Activated CD8-positive, alpha-beta memory T cell treated with anti-CD3 and anti-CD28 coated beads for 48 hours (primary cell): Measurements from ENCODE around the gene SHB.
"Not testable (repeated sequence)": the region's sequence is repeated elsewhere in the genome, so short reads cannot be mapped to it uniquely, and the experiment has no call there.

Experiments
- DNase-seq, 3 experiments: peaks; one replicate each; pipeline ENCODE4 v3.0.0-alpha.2; 2020; ENCODE audit warnings: low read depth in 2 of 3, low spot score in 2 of 3

Gene SHB

DNA sequence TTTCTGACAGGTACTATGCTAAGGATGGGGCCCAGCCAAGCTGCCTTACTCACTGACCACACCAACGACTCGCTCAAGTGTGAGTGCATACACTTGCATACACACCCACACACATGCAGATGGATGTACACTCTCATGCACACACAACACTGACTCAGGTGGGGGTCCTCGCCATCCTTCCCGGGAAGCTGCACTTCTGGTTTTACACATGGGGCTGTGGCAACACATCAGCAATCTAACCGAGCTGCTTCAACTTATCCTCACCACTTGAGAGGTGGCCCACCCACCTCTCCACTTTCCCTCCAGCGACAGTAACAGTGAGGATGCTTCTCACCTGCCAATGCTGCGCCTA, 97.9 kb downstream of the SHB start:
- no peak for DNase-seq

DNA sequence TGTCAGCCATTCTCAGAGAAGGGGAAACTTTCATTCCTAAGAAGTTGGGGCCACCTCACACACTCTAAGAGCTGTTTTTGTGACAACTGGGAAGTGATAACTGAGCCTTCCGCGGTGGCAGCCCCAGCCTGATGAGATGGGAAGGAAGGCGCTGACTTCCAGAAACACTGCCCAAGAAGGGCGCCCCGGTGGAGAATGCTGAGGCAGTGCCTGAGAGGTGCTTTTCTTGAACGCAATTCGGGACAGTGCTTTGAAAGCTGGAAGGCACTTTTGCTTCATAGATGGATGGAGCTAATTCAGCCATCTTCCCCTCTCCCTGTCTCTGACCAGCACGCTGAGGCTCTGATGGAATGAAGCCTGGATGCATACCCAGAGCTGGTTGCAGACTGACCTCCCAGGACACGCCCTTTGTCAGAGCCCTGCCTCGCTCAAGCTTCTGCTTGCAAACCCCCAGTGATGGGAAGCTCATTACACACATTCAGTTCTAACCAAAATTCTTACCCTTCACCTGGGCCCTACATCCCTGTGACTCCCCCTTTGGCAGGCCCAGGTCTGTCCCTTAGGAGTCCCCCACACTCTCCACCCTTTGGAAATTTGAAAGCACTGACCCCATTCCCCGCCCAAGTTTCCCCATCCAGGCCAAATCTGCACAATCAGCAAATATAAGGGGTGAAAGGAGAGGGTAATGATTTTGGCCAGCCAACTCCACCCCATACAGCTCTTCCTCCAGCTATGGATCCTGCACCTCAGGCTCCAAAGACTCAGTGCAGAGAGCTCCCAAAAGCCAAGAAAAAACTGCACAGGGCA, 98.5 kb downstream of the SHB start:
- no peak for DNase-seq

DNA sequence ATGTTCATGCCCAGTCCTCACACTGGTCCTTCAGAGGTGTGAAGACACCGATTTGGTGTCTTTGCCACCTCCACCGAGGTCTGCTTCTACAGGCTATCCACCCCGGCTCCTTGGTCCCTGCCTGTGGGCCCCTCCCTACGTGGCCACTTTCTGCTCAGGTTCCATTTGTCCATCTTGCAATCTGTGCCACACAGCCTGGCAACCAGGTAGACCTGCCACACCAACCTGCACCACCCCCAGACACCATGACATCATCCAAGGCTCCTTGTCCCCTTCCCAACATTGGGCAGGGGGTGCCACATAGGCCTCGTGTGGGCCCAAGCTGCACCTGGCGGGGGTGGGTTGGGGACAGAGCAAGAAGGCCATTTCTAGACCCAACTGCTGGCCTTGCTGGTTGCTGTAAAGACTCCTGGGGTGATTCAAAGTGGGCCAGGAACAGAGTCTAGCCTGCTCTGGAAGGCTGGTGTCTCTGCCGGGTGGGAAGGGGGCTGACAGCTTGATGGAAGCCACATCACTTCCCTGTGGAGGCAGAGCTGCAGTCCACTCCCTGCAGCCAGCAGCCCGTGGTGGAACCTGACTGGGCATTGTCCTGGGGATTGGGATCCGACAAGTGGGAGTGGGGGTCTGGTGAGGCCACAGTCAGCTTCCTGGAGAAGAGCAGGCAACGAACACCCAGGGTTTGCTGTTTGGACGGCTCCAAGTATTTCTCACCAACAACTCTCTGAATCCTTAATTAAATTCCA, 99.3 kb downstream of the SHB start:
- DNase-seq = no peak

DNA sequence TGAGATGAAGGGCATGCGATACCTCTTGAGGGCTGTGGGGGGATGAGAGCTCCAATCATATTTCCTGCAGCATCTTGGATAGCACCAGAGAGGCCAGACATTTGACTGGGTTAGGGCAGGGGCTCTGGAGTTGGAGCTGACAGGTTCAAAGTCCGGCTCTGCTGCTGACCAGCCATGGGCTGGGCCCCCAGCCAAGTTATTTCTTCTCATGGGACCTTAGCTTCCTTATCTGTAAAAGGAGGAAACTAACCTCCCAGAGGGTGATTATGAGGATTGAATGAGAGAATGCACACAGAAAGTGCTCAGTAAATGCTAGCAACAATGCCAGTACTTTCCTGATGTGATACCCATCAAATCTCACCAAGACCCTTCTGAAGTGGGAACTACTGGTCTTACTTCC, 99.9 kb downstream of the SHB start:
- no peak for DNase-seq

DNA sequence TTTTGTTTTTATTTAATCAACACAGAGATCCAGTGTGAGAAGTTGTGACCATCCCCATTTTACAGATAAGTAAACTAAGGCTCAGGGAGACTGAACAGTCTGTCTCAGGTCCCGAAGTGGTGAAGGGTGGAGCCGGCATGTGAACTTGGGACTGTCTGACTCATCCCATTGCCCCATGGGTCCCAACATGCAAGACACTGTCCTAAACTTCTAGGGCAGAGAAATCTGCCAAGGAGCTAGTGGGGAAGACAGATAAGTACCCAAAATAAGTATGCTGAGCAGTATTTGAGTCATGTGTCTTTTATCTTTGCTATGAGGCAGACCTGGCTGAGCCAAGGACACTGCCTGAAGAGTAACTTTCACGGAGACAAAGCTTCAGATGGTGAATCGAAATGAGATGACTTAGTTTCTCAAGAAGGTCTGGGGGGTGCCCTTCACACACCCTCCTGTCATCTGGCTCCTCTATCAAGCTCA, 100.8 kb downstream of the SHB start:
- no peak for DNase-seq

DNA sequence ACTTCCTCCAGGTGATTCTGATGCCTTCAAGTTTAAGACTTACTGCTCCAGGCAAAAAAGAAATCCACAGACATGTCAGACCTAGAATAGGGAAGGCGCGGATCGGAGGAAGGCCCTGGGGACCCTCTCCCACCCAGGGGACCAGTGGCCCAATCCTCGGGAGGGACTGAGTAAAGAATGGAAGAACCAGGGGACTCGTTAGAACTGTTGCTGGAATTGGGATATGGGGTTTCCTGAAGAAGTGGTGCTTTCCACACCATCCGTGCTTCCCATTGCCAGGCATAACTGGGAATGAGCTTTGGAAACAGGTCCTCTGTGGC, 101.3 kb downstream of the SHB start:
- DNase-seq = no peak

DNA sequence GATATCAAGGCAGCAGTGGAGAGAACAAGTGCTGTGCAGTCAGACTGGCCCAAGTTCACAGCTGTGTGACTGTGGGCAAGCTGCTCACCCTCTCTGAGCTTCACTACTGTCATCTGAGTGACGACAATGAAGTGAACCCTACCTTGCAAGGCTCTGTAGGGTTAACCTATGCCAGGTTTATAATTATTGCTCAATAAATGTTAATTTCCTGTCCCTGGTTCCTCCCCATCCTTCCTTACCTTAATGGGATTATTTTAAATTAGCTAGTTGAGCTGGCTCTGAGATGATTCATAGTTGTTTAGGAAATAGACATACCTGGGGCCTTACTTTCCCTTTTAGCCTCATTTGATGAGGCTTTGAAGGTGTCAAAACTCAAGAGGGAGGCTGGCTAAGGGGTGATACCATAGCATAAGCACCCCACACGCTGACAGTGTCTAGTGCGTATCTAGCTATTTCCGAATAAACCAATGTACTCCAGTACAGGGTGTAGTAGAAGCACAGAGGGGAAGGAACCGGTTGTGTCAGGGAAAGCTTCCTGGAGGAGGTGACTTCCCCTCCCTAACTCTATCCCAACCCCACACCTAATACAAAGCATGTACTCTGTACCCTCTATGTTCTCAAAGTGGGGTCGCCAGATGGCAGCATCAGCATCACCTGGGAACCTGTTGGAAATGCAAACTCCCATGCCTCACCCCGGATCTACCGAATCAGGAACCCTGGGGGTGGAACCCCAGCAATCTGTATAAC, 101.8 kb downstream of the SHB start:
- DNase-seq = no peak

DNA sequence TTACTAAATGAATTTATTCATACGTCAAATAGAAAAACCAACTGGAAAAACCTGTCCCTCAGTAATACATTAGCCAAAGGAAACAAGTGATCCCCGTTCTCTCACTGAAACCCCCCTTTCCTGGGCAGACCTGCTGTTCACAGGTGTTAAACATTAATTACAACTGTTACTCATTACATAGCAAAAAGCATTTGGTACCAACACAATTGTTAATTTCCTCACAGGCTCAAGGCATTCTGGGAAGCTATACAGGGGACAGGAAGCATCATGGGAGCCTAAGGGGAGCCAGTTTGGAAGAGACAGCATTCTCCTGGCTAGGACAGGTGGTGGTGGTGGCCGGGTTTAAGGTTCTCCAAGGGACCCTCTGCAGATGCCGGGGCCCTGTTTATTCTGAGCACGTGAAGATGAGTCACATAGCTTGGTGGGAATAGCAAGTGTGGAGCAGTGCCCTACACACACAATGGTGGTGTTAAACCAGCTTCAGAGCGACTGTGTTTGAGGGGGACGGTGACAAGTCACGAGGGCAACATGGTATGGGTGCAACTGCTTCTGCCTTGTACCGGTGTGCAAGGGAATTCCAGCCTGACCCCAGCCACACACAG, 102.5 kb downstream of the SHB start:
- no peak for DNase-seq

DNA sequence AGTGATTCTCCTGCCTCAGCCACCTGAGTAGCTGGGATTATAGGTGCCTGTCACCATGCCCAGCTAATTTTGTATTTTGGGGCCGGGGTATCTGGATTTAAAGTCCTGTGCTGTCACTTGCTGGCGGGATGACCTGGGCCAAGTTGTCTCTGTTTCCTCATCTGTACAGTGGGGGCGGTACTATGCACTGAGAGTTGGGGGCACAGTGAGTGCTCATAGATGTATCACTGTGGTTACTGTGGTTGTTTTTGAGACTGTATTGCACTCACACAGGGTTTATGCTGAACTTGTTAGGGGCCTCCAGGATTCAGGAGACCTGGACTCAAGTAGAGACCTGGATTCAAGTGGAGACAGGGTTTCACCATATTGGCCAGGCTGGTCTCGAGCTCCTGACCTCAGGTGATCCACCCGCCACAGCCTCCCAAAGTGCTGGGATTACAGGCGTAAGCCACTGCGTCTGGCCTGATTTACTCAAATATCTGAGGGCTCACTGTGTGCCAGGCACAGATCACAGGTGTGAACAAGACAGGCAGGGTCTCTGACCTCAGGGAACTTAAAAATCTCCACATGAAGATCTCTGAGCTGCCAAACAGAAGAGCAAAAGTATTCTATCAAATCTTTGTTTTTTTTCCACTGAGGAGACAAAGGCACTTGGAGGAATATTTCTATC, 103.2 kb downstream of the SHB start:
- not testable (repeated sequence) for DNase-seq

DNA sequence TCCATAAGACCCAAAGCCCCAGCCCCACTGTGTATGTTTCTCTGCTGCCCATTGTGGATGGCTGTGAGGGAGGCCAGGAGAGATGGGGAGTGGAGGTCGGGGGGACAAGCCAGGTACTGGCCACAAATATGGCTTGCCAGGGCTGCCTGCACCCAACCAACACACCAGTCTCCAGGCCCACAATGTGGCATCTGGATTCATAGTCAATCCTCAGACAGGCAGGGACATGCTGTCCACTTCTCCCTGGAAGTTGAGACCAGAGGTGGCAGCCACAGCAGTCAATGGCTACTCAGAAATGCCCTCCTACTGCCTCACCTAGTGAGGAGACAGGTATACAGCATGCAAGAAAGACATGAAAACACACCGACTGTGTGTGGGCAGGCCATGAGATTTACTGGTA, 103.9 kb downstream of the SHB start:
- DNase-seq = no peak

DNA sequence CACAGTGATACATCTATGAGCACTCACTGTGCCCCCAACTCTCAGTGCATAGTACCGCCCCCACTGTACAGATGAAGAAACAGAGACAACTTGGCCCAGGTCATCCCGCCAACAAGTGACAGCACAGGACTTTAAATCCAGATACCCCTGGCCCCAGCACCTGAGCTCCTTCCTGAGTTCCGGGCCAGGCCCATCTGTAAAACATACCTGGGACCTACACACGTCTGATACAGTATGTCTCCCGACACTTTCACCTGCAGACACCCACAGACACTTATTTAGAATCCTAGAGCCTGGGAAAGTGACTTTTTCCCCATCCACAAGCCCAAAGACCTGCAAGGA, 104.3 kb downstream of the SHB start:
- DNase-seq = no peak

DNA sequence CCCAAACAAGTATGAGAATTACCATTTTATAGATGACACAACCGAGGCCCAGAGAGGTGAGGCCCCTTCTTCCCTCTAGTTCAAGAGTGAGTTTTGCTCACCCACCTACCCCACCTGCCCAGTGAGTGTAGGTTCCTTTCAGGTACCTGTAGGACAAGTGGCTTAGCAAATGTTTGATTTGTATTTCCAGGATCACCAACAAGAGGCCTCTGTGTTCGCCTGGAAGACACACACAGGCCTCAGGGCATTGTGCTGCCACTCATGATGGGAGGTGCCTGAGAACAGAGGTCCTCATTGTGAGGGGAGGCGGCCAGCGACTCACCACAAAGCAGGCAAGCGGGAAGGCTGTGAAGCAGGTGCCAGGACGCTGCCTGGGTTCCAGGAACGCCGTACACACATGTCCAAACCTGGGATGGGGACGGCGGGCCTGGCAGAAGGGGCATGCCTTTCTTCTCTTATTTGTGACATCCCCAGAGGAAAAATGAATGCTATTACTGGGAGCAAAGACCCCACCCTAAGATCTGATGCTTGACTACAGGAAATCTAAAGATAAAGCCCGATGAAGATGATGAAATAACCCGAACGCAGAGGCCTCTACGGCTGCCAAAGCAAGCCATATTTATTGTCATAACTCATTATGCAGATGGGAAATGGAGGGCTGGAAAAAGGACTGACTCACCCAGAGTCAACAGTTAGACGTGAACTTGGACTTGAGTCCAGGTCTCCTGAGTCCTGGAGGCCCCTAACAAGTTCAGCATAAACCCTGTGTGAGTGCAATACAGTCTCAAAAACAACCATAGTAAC, 104.9 kb downstream of the SHB start:
- no peak for DNase-seq

DNA sequence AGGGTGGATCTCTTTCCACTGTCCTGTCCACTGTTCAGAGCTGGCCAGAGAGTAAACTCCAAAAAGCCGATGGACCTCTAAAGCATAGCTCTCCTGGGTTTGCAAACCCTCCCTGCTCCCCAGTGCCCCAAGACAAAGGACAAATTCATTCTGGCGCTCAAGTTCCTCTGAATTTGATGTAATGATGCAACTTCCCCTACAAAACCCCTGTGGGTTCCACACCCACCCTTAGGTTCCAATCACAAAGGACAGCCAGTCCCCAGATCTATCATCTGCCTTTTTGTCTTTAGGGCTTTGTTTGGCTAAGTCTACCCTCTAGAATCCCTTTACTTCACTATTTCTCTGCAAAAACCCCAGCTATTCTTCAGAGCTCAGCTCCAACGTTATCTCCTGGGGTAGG, 107.7 kb downstream of the SHB start:
- DNase-seq = no peak

DNA sequence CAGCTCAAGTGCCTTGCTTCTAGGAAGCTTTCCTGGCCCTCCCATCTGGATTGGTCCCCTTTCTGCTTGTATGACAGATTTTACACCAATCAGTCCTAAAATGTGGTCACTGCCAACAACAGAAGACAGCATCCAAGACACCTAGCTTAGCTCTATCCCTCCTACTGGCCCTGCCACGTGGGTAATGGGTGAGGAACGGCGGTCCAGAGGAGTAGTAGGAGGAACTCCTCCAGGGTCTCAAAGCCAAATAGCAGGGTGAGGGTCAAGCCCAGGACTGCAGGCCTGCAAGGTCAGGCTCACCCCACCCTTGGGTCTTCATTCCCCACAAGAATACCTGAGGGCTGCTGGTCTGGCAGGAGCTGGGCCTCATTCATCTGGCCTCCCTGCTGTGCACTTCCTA, 108.4 kb downstream of the SHB start:
- DNase-seq = no peak

DNA sequence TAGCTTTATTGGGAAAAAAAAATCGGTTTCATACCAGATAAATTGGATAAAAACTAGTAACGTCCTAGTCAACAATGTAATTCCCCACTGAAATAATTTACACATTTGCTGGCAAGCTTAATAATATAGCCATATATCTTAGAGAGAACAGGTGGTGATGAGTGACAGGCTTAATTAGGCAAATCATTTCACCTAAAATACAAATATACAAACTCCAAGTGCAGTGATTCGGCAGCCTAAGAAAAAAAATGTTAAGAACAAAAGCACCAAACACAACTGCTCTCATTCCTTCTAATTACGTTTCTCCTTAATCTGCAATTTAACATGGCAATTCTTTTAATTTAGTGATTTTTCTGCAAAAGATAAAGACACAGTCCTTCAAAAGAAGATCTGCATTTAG, 109.1 kb downstream of the SHB start:
- no peak for DNase-seq

DNA sequence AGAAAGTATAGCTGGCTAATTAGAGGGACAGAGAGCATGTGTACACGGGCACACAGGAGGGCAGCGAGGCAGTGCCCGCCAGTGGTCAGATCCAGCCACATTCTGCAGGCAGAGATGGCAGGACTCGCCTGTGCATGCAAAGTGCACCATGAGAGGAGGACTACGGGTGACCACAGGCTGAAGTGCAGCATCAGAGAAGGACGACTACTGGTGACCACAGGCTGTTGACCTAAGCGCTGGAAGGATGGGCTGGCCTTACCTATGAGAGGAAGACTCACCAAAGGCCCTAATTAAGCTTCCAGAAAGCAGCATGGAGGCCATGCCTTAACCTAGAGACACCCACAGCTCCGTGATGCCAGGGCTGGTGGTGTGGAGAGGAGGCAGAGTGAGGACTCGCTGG, 110.9 kb downstream of the SHB start:
- no peak for DNase-seq

DNA sequence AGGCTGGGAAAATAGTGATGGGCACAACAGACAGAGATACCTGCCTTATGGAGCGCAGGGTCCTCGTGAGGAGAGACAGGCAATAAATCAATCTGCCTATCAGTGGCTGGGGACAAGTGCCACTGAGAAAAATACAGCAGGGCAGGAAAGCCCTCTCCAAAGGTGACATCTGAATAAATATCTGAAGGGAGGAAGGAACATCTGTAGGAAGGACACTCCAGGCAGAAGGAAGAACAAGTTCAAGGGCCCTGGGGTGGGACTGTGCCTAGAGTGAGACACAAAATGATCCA, 111.4 kb downstream of the SHB start:
- no peak for DNase-seq

DNA sequence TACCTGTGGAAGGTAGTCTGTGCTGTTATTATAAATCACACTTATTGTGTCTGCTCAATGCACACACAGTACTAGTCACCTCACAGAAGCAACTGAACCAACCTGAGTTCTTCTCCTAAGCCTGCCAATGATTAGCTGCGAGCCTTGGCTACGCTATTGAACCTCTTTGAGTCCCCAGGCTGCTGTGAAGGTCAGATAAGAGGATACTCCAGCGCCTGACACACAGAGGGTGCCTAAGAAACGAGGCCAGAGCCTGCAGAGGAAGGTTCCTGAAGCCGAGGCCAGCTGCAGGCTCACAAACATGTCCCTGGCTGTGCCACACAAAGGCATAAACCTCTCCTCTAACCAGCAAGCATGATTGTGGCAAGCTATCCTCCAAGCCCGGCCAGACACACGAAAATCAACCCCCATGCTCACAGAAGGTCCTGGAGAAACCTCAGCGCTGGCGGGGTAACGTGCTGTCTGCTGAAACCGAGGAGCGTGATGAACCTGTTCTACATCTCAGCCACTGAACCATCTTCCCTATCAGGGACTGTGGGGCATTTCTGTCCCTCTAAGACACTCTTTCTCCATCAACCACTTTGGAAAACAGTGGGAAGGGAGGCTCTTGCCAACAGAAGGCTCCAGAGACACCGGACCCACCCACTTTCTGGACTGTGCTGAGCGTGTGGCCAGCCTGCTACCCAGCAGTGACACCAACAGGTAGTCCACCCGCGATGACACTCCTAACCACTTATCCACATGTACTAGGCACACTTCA, 111.9 kb downstream of the SHB start:
- no peak for DNase-seq

DNA sequence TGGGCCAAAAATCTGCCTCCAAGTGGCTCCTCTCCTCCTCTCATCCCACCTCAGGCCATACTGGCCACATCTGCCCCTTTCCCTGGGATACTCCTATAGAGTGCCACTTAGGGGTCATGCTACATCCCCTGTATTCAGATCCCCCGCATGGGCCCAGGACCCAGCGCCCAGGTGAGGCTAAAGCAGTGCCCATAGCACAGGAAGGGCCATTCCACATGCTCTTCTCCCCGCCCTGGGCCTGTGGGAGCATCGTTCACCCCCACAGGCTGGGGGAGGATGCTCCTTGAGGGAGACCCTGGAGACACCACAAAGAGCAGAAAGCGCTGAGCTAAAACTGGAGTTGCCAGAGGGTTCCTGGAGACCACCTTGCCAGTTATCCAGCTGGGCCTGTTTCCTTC, 112.6 kb downstream of the SHB start:
- no peak for DNase-seq

DNA sequence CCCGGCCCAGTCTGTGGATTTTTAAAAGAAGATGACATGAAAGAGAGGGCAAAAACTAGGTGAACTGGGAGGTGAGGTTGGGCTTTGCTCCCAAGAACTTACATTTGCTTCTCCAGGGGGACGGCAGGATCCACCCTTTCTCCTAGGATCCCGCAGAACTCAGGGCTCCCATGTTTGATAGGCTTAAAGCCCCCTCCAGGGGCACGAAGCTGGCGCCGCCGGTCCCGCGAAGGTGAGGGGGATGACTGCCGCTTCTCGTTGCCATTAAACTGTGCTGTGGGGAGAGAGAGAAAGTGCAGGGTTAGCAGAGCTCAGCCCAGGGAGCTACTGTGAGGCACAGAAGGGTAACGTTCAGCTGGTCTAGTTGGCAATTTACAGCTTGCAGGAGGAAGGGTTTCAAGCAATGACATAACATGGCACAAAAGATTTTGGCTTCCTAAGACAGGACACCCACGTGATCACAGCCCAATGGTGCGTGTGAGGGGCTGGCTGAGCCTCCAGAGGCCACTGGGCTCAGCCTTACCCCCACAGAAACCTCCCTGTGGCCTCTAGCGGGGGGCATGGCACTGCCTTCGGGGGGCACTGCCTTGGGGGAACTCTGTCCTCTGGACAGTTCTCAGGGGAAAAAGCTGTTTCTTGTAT, 113.1 kb downstream of the SHB start:
- DNase-seq = no peak
